ENCODE data around the gene ATP10D.

Gene ATP10D

DNA sequence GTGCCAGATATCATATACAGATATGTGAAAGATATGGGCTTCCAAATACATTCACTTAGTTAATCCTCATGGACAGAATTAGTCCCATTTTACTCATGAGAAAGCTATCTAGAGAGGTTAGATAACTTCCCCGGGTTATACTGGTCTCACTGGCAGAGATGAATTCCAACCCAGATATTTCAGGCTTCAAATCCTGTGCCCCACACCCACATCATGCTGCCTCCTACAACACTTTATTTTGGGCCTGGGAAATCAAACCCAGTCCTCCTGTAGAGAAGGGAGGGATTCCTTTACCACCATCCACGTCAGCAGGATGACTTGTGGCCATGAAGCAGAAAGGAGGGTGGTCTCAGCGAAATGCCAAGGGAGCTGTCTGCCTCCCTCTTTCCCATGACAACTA is 113.8 kb downstream of the ATP10D start:
- Histone ChIP-seq H3K4me3 (ENCODE audit: low read depth in 1 of 2, low read length in 2 of 2) (no peak overlapping the region), H3K36me3 (ENCODE audit: insufficient read depth, low read length) (no peaks in the 10 kb centered on the region), H3K27me3 (ENCODE audit: control insufficient read depth in 1 of 2, insufficient read depth in 2 of 2, low read length in 2 of 2) (no peaks in the 10 kb centered on the region), H3K9ac (ENCODE audit: low read length) (no peak overlapping the region), H3K27ac (ENCODE audit: low read depth, low read length) (no peak overlapping the region), H3K4me1 (ENCODE audit: insufficient read depth, low read length) (no peaks in the 10 kb centered on the region), H3K9me3 (ENCODE audit: low read length) (no peaks in the 10 kb centered on the region)

DNA sequence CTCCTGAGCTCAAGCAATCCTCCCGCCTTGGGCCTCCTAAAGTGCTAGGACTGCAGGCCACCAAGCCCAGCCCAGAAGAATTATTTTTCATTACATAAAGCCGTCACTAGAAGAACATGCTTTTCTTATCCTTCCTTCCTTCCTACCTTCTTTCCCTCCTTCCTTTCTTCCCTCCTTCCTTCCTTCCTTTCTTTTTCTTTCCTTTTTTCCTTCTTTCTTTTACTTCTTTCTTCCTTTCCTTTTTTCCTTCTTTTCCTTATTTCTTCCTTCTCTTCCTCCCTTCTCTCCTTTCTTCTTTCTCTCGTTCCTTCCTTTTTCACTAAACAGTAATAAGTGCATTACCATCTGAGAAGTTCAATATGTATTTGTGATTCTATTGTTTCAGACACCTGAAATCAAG is 121.4 kb downstream of the ATP10D start:
- Histone ChIP-seq H3K9me3 (ENCODE audit: low read length) (no peaks in the 10 kb centered on the region), H3K4me1 (ENCODE audit: insufficient read depth, low read length) (no peaks in the 10 kb centered on the region), H3K9ac (ENCODE audit: low read length) (no peak overlapping the region), H3K4me3 (ENCODE audit: low read depth in 1 of 2, low read length in 2 of 2) (no peak overlapping the region), H3K27ac (ENCODE audit: low read depth, low read length) (no peak overlapping the region), H3K36me3 (ENCODE audit: insufficient read depth, low read length) (no peaks in the 10 kb centered on the region), H3K27me3 (ENCODE audit: control insufficient read depth in 1 of 2, insufficient read depth in 2 of 2, low read length in 2 of 2) (no peaks in the 10 kb centered on the region)

DNA sequence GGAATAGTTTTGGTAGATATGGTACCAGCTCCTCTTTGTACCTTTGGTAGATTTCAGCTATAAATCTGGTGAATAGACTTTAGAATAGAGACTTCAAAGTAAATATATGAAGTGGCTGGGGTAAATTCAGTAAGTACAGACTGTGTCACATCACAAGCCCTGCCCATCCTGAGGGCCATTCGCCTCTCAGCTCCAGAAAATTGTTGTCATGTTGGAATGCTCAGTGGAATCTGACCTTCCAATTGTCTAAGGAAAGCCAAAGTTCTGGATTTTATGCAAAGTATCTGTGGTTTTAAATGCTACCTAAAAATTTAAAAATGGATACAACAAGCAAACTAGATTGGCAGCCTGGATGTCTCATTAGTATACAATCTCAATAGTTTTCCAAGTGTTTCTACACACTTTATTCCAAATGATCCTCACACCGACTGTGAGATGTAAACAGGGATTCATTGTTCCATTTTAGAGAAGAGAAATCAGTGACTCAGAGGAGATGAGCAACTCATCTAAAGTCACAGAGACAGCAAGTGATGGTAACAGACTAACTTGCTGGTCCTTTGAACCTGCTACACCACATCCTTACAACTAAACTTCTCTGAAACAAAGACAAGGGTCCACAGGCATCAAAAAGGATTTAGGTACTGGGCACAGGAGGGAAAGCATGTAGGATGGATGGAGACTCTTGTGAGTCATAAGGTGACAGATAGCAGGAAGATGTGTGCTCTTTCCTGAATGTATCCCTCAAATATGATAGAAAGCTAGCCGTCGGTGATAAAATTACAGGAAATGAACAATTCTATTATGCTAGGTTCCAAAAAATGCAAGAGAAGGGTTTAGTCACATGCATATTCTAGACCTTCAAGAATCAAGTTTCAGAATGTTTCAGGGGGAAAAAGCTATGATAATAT is 127.3 kb downstream of the ATP10D start:
- no peaks in the 10 kb centered on the region for H3K27me3 ChIP-seq (ENCODE audit: control insufficient read depth in 1 of 2, insufficient read depth in 2 of 2, low read length in 2 of 2)
- H3K27ac ChIP-seq (ENCODE audit: low read depth, low read length), result no peak overlapping the region
- no peaks in the 10 kb centered on the region for H3K4me1 ChIP-seq (ENCODE audit: insufficient read depth, low read length)
- no peak overlapping the region for H3K9ac ChIP-seq (ENCODE audit: low read length)
- no peaks in the 10 kb centered on the region for H3K9me3 ChIP-seq (ENCODE audit: low read length)
- H3K36me3 ChIP-seq (ENCODE audit: insufficient read depth, low read length), result no peaks in the 10 kb centered on the region
- H3K4me3 ChIP-seq (ENCODE audit: low read depth in 1 of 2, low read length in 2 of 2), result no peak overlapping the region

DNA sequence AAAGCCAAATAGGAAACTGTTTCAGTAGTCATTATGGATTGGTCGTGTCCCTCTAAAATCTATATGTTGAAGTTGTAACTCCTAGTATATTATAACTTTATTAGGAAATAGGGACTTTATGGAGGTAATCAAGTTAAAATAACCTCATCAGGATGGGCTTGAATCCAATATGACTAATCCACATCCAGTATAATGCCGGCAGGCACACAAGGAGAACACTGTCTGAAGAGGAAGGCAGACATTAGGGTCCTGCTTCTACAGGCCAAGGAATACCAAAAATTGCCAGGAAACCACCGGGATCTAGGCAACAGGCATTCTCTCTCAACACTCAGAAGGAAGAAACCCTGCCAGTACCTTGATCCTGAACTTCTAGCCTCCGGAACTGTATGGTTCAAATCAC is 130.3 kb downstream of the ATP10D start:
- H3K9ac ChIP-seq (ENCODE audit: low read length), result no peak overlapping the region
- H3K27ac ChIP-seq (ENCODE audit: low read depth, low read length), result no peak overlapping the region
- no peaks in the 10 kb centered on the region for H3K27me3 ChIP-seq (ENCODE audit: control insufficient read depth in 1 of 2, insufficient read depth in 2 of 2, low read length in 2 of 2)
- no peaks in the 10 kb centered on the region for H3K36me3 ChIP-seq (ENCODE audit: insufficient read depth, low read length)
- H3K4me1 ChIP-seq (ENCODE audit: insufficient read depth, low read length), result no peaks in the 10 kb centered on the region
- no peak overlapping the region for H3K4me3 ChIP-seq (ENCODE audit: low read depth in 1 of 2, low read length in 2 of 2)
- H3K9me3 ChIP-seq (ENCODE audit: low read length), result no peaks in the 10 kb centered on the region

DNA sequence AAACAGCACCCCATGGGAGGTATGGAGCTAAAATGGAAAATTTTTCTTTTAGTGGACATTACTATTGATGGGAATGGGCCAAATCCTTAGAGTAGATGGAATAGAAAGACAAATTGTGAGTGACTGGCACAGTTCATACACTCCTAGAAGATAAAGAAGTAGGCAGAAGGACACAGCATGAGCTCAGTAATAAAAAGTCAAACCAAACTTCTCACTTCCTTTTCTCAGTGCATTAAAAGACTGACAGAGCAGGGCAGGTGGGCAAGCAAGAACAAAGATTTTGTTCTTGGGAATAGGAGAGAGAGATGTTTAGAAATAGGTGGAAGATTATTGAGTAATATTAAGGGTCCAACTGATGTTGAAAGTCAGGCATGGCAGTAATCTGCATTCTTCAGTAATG is 132.5 kb downstream of the ATP10D start:
- Histone ChIP-seq H3K9me3 (ENCODE audit: low read length) (no peaks in the 10 kb centered on the region), H3K4me3 (ENCODE audit: low read depth in 1 of 2, low read length in 2 of 2) (no peak overlapping the region), H3K9ac (ENCODE audit: low read length) (no peak overlapping the region), H3K4me1 (ENCODE audit: insufficient read depth, low read length) (no peaks in the 10 kb centered on the region), H3K36me3 (ENCODE audit: insufficient read depth, low read length) (no peaks in the 10 kb centered on the region), H3K27ac (ENCODE audit: low read depth, low read length) (no peak overlapping the region), H3K27me3 (ENCODE audit: control insufficient read depth in 1 of 2, insufficient read depth in 2 of 2, low read length in 2 of 2) (no peaks in the 10 kb centered on the region)

DNA sequence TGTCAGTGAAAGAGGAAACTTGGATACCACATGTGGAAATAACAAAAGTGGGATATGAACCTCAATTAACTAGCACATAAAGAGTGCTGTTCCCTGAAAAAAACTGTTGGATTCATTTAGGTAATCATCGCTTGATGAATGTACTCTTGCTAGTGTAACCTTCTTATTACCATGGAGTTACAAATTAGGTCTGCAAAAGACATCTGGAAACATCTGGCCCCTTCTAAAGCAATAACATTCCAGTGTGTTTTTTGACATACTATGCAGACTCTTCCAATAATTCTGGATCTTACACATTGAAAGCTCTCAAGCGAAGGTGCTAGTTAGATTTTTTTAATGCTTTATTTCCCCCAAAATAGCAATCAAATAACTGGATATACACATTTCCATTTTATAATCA is 134.6 kb downstream of the ATP10D start:
- Histone ChIP-seq H3K4me1 (ENCODE audit: insufficient read depth, low read length) (no peaks in the 10 kb centered on the region), H3K9ac (ENCODE audit: low read length) (no peak overlapping the region), H3K27me3 (ENCODE audit: control insufficient read depth in 1 of 2, insufficient read depth in 2 of 2, low read length in 2 of 2) (no peaks in the 10 kb centered on the region), H3K27ac (ENCODE audit: low read depth, low read length) (no peak overlapping the region), H3K9me3 (ENCODE audit: low read length) (no peaks in the 10 kb centered on the region), H3K36me3 (ENCODE audit: insufficient read depth, low read length) (no peaks in the 10 kb centered on the region), H3K4me3 (ENCODE audit: low read depth in 1 of 2, low read length in 2 of 2) (no peak overlapping the region)

DNA sequence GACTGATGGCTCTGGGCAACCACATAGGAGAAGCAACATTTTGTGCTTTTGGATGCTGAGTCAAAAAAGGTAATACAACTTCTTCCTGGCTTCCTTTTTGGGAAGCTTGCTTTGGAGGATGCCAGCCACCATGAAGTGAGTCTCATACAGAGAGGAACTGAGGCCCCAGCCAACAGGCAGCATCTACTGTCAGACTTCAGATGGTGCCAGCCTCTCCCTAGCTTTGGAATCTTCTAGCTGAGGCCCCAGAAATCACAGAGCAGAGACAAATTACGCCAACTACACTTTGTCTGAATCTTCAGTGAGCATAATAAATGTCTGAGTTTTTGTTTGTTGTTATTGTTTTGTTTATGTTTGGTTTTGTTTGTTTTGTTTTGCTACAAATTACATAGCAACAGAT is 136.1 kb downstream of the ATP10D start:
- Histone ChIP-seq H3K9ac (ENCODE audit: low read length) (no peak overlapping the region), H3K4me1 (ENCODE audit: insufficient read depth, low read length) (no peaks in the 10 kb centered on the region), H3K4me3 (ENCODE audit: low read depth in 1 of 2, low read length in 2 of 2) (no peak overlapping the region), H3K27ac (ENCODE audit: low read depth, low read length) (no peak overlapping the region), H3K27me3 (ENCODE audit: control insufficient read depth in 1 of 2, insufficient read depth in 2 of 2, low read length in 2 of 2) (no peaks in the 10 kb centered on the region), H3K9me3 (ENCODE audit: low read length) (no peaks in the 10 kb centered on the region), H3K36me3 (ENCODE audit: insufficient read depth, low read length) (no peaks in the 10 kb centered on the region)

DNA sequence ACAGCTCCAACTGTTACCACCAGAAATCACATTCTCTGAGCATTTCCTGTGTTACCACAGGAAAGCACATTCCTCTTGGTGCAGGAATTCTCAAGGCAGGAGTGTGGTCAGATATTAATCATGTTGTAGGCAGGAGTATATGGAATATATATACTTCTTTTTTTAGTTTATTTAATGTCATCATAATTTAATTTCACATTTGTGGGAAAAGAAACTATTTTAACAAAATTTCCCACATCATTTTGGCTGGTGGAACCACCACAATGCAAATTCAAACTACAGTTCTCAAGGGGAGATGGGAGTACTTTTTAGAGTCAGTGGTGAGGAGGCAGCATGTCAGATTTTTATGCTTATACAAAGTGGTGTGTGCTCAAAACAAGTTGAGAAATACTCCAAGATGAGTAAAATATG is 139.0 kb downstream of the ATP10D start:
- Histone ChIP-seq H3K4me3 (ENCODE audit: low read depth in 1 of 2, low read length in 2 of 2) (no peak overlapping the region), H3K9ac (ENCODE audit: low read length) (no peak overlapping the region), H3K27ac (ENCODE audit: low read depth, low read length) (no peak overlapping the region), H3K27me3 (ENCODE audit: control insufficient read depth in 1 of 2, insufficient read depth in 2 of 2, low read length in 2 of 2) (no peaks in the 10 kb centered on the region), H3K36me3 (ENCODE audit: insufficient read depth, low read length) (no peaks in the 10 kb centered on the region), H3K4me1 (ENCODE audit: insufficient read depth, low read length) (no peaks in the 10 kb centered on the region), H3K9me3 (ENCODE audit: low read length) (no peaks in the 10 kb centered on the region)

DNA sequence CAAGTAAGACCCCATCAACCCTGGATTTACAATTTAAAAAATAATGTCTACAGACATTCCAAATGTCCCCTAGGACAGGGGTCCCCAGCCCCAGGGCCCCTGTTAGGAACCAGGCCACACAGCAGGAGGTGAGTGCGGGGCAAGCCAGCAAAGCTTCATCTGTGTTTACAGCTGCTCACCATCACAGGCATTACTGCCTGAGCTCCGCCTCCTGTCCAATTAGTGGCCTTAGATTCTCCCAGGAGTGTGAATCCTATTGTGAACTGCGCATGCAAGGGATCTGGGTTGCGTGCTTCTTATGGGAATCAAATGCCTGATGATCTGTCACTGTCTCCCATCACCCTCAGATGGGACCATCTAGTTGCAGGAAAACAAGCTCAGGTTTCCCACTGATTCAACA is 146.1 kb downstream of the ATP10D start:
- Histone ChIP-seq H3K9me3 (ENCODE audit: low read length) (no peaks in the 10 kb centered on the region), H3K36me3 (ENCODE audit: insufficient read depth, low read length) (no peaks in the 10 kb centered on the region), H3K4me3 (ENCODE audit: low read depth in 1 of 2, low read length in 2 of 2) (no peak overlapping the region), H3K4me1 (ENCODE audit: insufficient read depth, low read length) (no peaks in the 10 kb centered on the region), H3K27ac (ENCODE audit: low read depth, low read length) (no peak overlapping the region), H3K9ac (ENCODE audit: low read length) (no peak overlapping the region), H3K27me3 (ENCODE audit: control insufficient read depth in 1 of 2, insufficient read depth in 2 of 2, low read length in 2 of 2) (no peaks in the 10 kb centered on the region)

DNA sequence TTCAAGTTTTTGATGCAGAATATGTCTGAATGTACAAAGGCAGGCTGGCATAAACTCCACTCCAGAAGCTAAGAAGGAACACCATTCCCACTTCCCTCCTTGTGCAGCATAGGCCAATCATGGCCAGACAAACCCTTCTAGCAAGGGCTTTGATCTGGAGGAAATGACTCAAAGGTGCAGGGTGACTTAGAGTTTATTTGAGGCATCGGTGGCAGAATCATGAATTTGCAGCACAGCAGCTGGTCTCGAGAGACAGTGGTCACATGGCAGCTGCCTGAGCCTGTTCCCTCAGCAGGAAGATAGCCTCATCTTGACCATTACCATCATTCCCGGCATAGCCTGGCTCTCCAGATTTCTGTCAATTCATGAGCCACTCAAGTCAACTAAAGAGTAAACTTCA is 154.5 kb downstream of the ATP10D start:
- H3K36me3 ChIP-seq (ENCODE audit: insufficient read depth, low read length), result no peaks in the 10 kb centered on the region
- no peaks in the 10 kb centered on the region for H3K9me3 ChIP-seq (ENCODE audit: low read length)
- H3K9ac ChIP-seq (ENCODE audit: low read length), result no peak overlapping the region
- H3K27me3 ChIP-seq (ENCODE audit: control insufficient read depth in 1 of 2, insufficient read depth in 2 of 2, low read length in 2 of 2), result no peaks in the 10 kb centered on the region
- no peak overlapping the region for H3K27ac ChIP-seq (ENCODE audit: low read depth, low read length)
- no peaks in the 10 kb centered on the region for H3K4me1 ChIP-seq (ENCODE audit: insufficient read depth, low read length)
- H3K4me3 ChIP-seq (ENCODE audit: low read depth in 1 of 2, low read length in 2 of 2), result no peak overlapping the region

DNA sequence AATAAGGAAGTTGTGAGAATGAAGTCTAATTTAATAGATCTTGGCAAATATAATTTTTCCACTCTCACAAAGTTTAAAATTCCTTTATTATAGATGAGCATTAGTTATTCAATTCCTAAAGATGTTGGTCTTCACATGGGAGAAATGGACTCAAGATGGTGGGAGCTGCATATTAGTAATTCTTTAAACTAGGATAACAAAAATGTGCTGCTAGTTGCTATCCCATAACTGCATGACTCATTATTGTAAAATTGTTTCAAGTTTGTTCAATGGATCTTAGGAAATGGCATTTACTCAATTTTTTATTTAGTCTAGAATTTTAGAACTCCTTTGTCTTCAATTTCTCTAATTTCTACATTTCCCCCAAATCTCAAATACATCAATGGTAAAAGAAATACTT is 155.8 kb downstream of the ATP10D start:
- no peaks in the 10 kb centered on the region for H3K9me3 ChIP-seq (ENCODE audit: low read length)
- H3K36me3 ChIP-seq (ENCODE audit: insufficient read depth, low read length), result no peaks in the 10 kb centered on the region
- H3K4me1 ChIP-seq (ENCODE audit: insufficient read depth, low read length), result no peaks in the 10 kb centered on the region
- no peak overlapping the region for H3K9ac ChIP-seq (ENCODE audit: low read length)
- H3K27ac ChIP-seq (ENCODE audit: low read depth, low read length), result no peak overlapping the region
- H3K4me3 ChIP-seq (ENCODE audit: low read depth in 1 of 2, low read length in 2 of 2), result no peak overlapping the region
- H3K27me3 ChIP-seq (ENCODE audit: control insufficient read depth in 1 of 2, insufficient read depth in 2 of 2, low read length in 2 of 2), result no peaks in the 10 kb centered on the region

DNA sequence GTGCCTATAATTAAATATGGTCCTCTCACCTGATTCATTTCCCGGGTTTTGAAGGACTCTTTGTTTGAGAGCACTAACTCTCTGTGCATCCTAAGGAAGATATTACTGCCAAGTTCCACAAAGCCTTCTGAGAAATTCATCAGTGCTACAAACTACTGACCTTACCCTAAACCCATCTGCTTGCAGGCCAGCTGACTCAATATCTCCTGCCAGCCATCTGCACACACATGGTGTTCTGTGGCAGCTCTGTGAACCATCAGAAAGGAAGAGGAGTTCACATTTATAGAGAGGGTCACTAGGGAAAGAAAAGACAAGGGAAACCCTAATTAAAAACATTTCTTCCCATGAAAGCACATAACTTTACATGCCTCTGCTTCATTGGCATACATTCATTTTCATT is 156.7 kb downstream of the ATP10D start:
- H3K27me3 ChIP-seq (ENCODE audit: control insufficient read depth in 1 of 2, insufficient read depth in 2 of 2, low read length in 2 of 2), result no peaks in the 10 kb centered on the region
- no peaks in the 10 kb centered on the region for H3K4me1 ChIP-seq (ENCODE audit: insufficient read depth, low read length)
- no peak overlapping the region for H3K27ac ChIP-seq (ENCODE audit: low read depth, low read length)
- H3K9ac ChIP-seq (ENCODE audit: low read length), result no peak overlapping the region
- no peaks in the 10 kb centered on the region for H3K9me3 ChIP-seq (ENCODE audit: low read length)
- H3K4me3 ChIP-seq (ENCODE audit: low read depth in 1 of 2, low read length in 2 of 2), result no peak overlapping the region
- H3K36me3 ChIP-seq (ENCODE audit: insufficient read depth, low read length), result no peaks in the 10 kb centered on the region

All from muscle layer of colon (tissue), 2 donors.